Liver (tissue), 9 donors: ENCODE results near the gene ZBTB38. TPM values are rescaled to one million over a fixed set of nuclear protein-coding genes. Genes with fewer than 3 reads are reported as not detected.

Experiments
- DNase-seq: peaks from one replicate; pipeline ENCODE4 v3.0.0-alpha.2; 2017; ENCODE audit warnings: low spot score
- H3K27ac ChIP-seq, 2 donors: one replicate each; pipeline ENCODE4 v1.7.0; 2013; ENCODE audit warnings: inconsistent platforms in 2 of 2, low read length in 2 of 2, control low read depth in 1 of 2, low read depth in 1 of 2, mild to moderate bottlenecking in 1 of 2
- H3K27me3 ChIP-seq, 4 donors: one replicate each; pipeline versions ENCODE4 v1.6.1 to v1.7.0; 2013; ENCODE audit warnings: low read length in 3 of 4, inconsistent platforms in 1 of 4, mild to moderate bottlenecking in 1 of 4, moderate library complexity in 1 of 4; ENCODE audit not compliant: control insufficient read depth in 4 of 4, insufficient read depth in 4 of 4
- H3K36me3 ChIP-seq, 4 donors: one replicate each; pipeline versions ENCODE4 v1.6.1 to v1.7.0; 2013; ENCODE audit warnings: low read length in 3 of 4, mild to moderate bottlenecking in 3 of 4, low read depth in 1 of 4, moderate library complexity in 1 of 4; ENCODE audit not compliant: control insufficient read depth in 4 of 4, insufficient read depth in 3 of 4
- H3K4me1 ChIP-seq, 4 donors: one replicate each; pipeline versions ENCODE4 v1.6.1 to v1.7.0; 2013; ENCODE audit warnings: low read length in 3 of 4, mild to moderate bottlenecking in 3 of 4, moderate library complexity in 1 of 4; ENCODE audit not compliant: control insufficient read depth in 4 of 4, insufficient read depth in 4 of 4
- H3K4me3 ChIP-seq, 3 donors: one replicate each; pipeline versions ENCODE4 v1.6.1 to v1.7.0; 2013; ENCODE audit warnings: low read length in 3 of 3, control low read depth in 1 of 3, low read depth in 1 of 3, mild to moderate bottlenecking in 1 of 3
- H3K9ac ChIP-seq, 2 donors: one replicate each; pipeline ENCODE4 v1.7.0; 2013; ENCODE audit warnings: low read length in 2 of 2, mild to moderate bottlenecking in 2 of 2, moderate library complexity in 2 of 2, control low read depth in 1 of 2, low read depth in 1 of 2
- H3K9me3 ChIP-seq, 4 donors: one replicate each; pipeline versions ENCODE4 v1.6.1 to v1.7.0; 2013; ENCODE audit warnings: low read length in 3 of 4; ENCODE audit not compliant: control insufficient read depth in 4 of 4
- ATF3 ChIP-seq: IDR thresholded peaks from 2 replicates; pipeline ENCODE4 v1.6.1; 2016; ENCODE audit warnings: antibody characterized with exemption
- EGR1 ChIP-seq, 2 donors: IDR thresholded peaks; 2 replicates each; pipeline ENCODE4 v1.6.1; 2016 to 2018; ENCODE audit warnings: antibody characterized with exemption in 2 of 2, low read depth in 2 of 2
- FOXA1 ChIP-seq: IDR thresholded peaks from 2 replicates; pipeline ENCODE4 v1.6.1; 2016; ENCODE audit warnings: antibody characterized with exemption
- GABPA ChIP-seq, 2 donors: IDR thresholded peaks in 1 of 2; conservative IDR thresholded peaks in 1 of 2; 2 replicates each; pipeline ENCODE4 v1.6.1; 2016; ENCODE audit warnings: antibody characterized with exemption in 2 of 2, mild to moderate bottlenecking in 1 of 2, moderate library complexity in 1 of 2
- HNF4A ChIP-seq, 2 donors: conservative IDR thresholded peaks; 2 replicates each; pipeline ENCODE4 v1.6.1; 2016; ENCODE audit warnings: antibody characterized with exemption in 2 of 2, mild to moderate bottlenecking in 2 of 2
- HNF4G ChIP-seq: IDR thresholded peaks from 2 replicates; pipeline ENCODE4 v1.6.1; 2016; ENCODE audit warnings: antibody characterized with exemption
- JUND ChIP-seq, 2 donors: IDR thresholded peaks; 2 replicates each; pipeline ENCODE4 v1.6.1; 2016; ENCODE audit warnings: antibody characterized with exemption in 2 of 2
- NR2F2 ChIP-seq: IDR thresholded peaks from 2 replicates; pipeline ENCODE4 v1.6.1; 2016; ENCODE audit warnings: antibody characterized with exemption
- RAD21 ChIP-seq, 2 donors: IDR thresholded peaks; 2 replicates each; pipeline ENCODE4 v1.6.1; 2016; ENCODE audit warnings: antibody characterized with exemption in 2 of 2, mild to moderate bottlenecking in 2 of 2
- REST ChIP-seq: IDR thresholded peaks from 2 replicates; pipeline ENCODE4 v1.6.1; 2016; ENCODE audit warnings: antibody characterized with exemption, mild to moderate bottlenecking
- RXRA ChIP-seq, 2 donors: IDR thresholded peaks; 2 replicates each; pipeline ENCODE4 v1.6.1; 2017 to 2018; ENCODE audit warnings: antibody characterized with exemption in 2 of 2, mild to moderate bottlenecking in 1 of 2
- SP1 ChIP-seq: IDR thresholded peaks from 2 replicates; pipeline ENCODE4 v1.6.1; 2018; ENCODE audit warnings: antibody characterized with exemption, mild to moderate bottlenecking
- TAF1 ChIP-seq: conservative IDR thresholded peaks from 2 replicates; pipeline ENCODE4 v1.6.1; 2016; ENCODE audit warnings: antibody characterized with exemption, mild to moderate bottlenecking
- YY1 ChIP-seq: IDR thresholded peaks from 2 replicates; pipeline ENCODE4 v1.6.1; 2016; ENCODE audit warnings: antibody characterized with exemption, mild to moderate bottlenecking
- ZBTB33 ChIP-seq: IDR thresholded peaks from 2 replicates; pipeline ENCODE4 v1.6.1; 2016; ENCODE audit warnings: antibody characterized with exemption
- WGBS: extraction: QIAGEN DNeasy Blood & Tissue Kit; methylation state at CpG from one replicate; pipeline ENCODE4 v1.1.7; 2013; 5-methylcytosine and 5-hydroxymethylcytosine counted together
- polyA plus RNA-seq, 2 donors: library from polyadenylated mRNA; stranded (reverse) in 1 of 2; unstranded in 1 of 2; fragments of 200-250 nt in 1 of 2; fragments of >200 nt in 1 of 2; fragmentation: Nextera tagmentation in 1 of 2; extraction: Ambion mirVana in 1 of 2; gene quantifications; one replicate each; pipeline versions ENCODE4 v1.2.1 to v1.2.3, GENCODE V29; 2013 to 2015
- total RNA-seq, 2 donors: library from RNA; depleted of rRNA; stranded (reverse); fragments of >200 nt; gene quantifications; one replicate each; pipeline ENCODE4 v1.2.3, GENCODE V29; 2014
- TF ChIP-seq, protein P1 (sequence below): IDR thresholded peaks from 2 replicates; pipeline ENCODE4 v1.6.1; 2016; ENCODE audit warnings: antibody characterized with exemption
- TF ChIP-seq, protein P2 (sequence below): fragments of 150-350 bp; IDR thresholded peaks from 2 replicates; pipeline ENCODE4 v1.5.1; 2017; ENCODE audit warnings: improper control_type of control experiment, low read depth, low read length; ENCODE audit not compliant: missing input control
- donor health status: healthy.
- donor health status: healthy.
- donor health status: healthy.
- donor health status: healthy.
- donor health status: healthy.

ZBTB38 gene
- total and polyA plus RNA-seq, 4 donors: 9.5 to 57.3 (median 19.5) TPM

GRCh38 chr3:141411251-141411771 lies 43.0 kb downstream of the ZBTB38 start (continued):
- TF ChIP-seq ZBTB33 (no peak), HNF4A (conservative IDR thresholded peaks at IDR 0.05) (no peak), RAD21 (IDR thresholded peaks at IDR 0.05) (no peak), SP1 (no peak), EGR1 (IDR thresholded peaks at IDR 0.05; ENCODE audit: low read depth in 2 of 2) (no peak), FOXA1 (no peak), RXRA (IDR thresholded peaks at IDR 0.05) (no peak)
- TF ChIP-seq, protein P1, sequence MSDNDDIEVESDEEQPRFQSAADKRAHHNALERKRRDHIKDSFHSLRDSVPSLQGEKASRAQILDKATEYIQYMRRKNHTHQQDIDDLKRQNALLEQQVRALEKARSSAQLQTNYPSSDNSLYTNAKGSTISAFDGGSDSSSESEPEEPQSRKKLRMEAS: no peak

DNA sequence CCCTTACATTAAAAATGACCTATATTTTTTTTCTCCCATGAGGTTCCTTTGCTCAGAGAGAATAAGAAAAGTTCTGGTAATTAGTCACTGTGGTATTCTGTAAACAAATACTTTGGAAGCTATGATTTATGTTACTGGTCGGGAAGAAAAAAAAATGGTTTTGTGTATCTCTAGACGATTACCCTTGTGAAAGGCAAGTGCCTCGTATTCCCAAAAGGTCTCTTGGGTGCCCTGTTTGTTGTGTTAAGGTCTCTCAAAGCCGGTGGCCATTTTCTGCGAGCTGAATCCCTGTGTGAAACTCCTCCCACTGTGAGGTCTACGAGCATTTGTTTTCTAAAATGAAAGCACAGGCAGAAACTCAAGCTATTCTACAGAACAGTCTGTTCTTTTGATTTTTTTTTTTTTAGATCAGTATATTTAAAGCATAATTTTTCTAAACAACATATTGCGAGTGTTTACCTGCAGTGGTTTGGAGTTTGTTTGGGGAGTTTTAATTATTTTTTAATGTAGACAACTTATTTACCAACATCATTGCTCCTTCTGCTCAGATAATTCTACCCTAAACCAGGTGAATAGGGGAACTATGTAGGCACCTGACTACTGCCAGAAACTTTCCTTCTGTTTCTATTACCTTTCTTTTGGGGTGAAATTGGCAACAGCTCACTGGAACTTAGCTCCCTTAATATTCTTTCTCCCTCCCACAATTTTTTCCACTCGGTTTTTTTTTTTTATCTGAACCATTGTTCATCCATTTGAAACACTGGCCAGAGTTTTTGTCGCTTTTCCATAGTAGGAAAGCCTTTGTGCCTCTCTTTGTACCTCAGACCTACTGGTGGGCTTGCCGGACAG lies 44.0 kb downstream of the ZBTB38 start:
- peak; percentile 52 for DNase-seq
- 7% methylated on average over 10 of the region's 10 CpGs for WGBS
- TF ChIP-seq RAD21 (IDR thresholded peaks at IDR 0.05): peak in 1 of 2 donors; percentile 11
- peak; percentile 98 for TF ChIP-seq YY1
- no peak for TF ChIP-seq NR2F2
- no peak for TF ChIP-seq TAF1
- TF ChIP-seq, protein P2, sequence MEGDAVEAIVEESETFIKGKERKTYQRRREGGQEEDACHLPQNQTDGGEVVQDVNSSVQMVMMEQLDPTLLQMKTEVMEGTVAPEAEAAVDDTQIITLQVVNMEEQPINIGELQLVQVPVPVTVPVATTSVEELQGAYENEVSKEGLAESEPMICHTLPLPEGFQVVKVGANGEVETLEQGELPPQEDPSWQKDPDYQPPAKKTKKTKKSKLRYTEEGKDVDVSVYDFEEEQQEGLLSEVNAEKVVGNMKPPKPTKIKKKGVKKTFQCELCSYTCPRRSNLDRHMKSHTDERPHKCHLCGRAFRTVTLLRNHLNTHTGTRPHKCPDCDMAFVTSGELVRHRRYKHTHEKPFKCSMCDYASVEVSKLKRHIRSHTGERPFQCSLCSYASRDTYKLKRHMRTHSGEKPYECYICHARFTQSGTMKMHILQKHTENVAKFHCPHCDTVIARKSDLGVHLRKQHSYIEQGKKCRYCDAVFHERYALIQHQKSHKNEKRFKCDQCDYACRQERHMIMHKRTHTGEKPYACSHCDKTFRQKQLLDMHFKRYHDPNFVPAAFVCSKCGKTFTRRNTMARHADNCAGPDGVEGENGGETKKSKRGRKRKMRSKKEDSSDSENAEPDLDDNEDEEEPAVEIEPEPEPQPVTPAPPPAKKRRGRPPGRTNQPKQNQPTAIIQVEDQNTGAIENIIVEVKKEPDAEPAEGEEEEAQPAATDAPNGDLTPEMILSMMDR: no peak
- peak in 1 of 2 donors; percentile 25 for TF ChIP-seq JUND (IDR thresholded peaks at IDR 0.05)
- no peak for TF ChIP-seq ATF3
- TF ChIP-seq, protein P1: no peak
- TF ChIP-seq HNF4G: no peak
- no peak for TF ChIP-seq REST
- TF ChIP-seq GABPA (IDR thresholded peaks at IDR 0.05 in 1 of 2, conservative IDR thresholded peaks at IDR 0.05 in 1 of 2): no peak
- H3K36me3 ChIP-seq: peaks cover 0 to 8% (median 2%) of the 10 kb centered on the region in 4 donors
- peak overlapping the region; percentile 28 to 64 (median 40) for H3K4me3 ChIP-seq
- peak overlapping the region; percentile 97 to 98 for H3K9ac ChIP-seq
- no peaks in the 10 kb centered on the region for H3K9me3 ChIP-seq
- peaks cover 10 to 34% (median 19%) of the 10 kb centered on the region in 4 donors for H3K4me1 ChIP-seq
- H3K27ac ChIP-seq: peak overlapping the region; percentile 95 to 96
- no peaks in the 10 kb centered on the region for H3K27me3 ChIP-seq
